Occipital lobe (tissue), 2 donors: ENCODE measurements around the gene LAMTOR1. TPM values are rescaled to one million over a fixed set of nuclear protein-coding genes. Genes with fewer than 3 reads are reported as not detected.

Experiments used
- DNase-seq: peaks from one replicate; lab custom pipeline; 2025; lab: John Stamatoyannopoulos, UW
- total RNA-seq: library from RNA; depleted of rRNA; stranded (reverse); fragments of >200 nt; gene quantifications from one replicate; pipeline ENCODE4 v1.2.3, GENCODE V29; 2014

Gene LAMTOR1
- total RNA-seq, 1 donor from 2014 or later, result 41.0 TPM

GRCh38 chr11:72119198-72119597 is 16.1 kb upstream of the LAMTOR1 start:
- no peak for DNase-seq

- no peak for DNase-seq
Measured at GRCh38 chr11:72116019-72116755, 13.1 kb upstream of the LAMTOR1 start.

- no peak for DNase-seq
Measured at GRCh38 chr11:72114570-72114969, 11.5 kb upstream of the LAMTOR1 start.

GRCh38 chr11:72112978-72113808 is 10.1 kb upstream of the LAMTOR1 start:
- no peak for DNase-seq

- peak; percentile 95 for DNase-seq
Measured at GRCh38 chr11:72112143-72112977, 9.3 kb upstream of the LAMTOR1 start, which contains the start of gene ANAPC15. Gene ANAPC15 (minus strand): TSS chr11:72112695. CDS start chr11:72111276, 1,419 bp downstream.

- no peak for DNase-seq
Measured at GRCh38 chr11:72111300-72112142, 8.4 kb upstream of the LAMTOR1 start.

GRCh38 chr11:72105888-72106287 is 2.8 kb upstream of the LAMTOR1 start, which contains the start of gene TOMT:
Gene TOMT (plus strand): TSS chr11:72105924. CDS start chr11:72105952, 28 bp downstream.
- no peak for DNase-seq

- DNase-seq, result no peak
Measured at GRCh38 chr11:72103754-72104167, 664 bp upstream of the LAMTOR1 start.

- no peak for DNase-seq
Measured at GRCh38 chr11:72102631-72102945, 509 bp downstream of the LAMTOR1 start.

GRCh38 chr11:72102162-72102561 is 935 bp downstream of the LAMTOR1 start:
- no peak for DNase-seq

GRCh38 chr11:72100462-72100861 is 2.6 kb downstream of the LAMTOR1 start:
- DNase-seq, result no peak

- no peak for DNase-seq
Measured at GRCh38 chr11:72100009-72100408, 3.1 kb downstream of the LAMTOR1 start.

- no peak for DNase-seq
Measured at GRCh38 chr11:72098741-72099140, 4.4 kb downstream of the LAMTOR1 start.

- peak; percentile 42 for DNase-seq
Measured at GRCh38 chr11:72091292-72091691, 11.8 kb downstream of the LAMTOR1 start.

GRCh38 chr11:72088076-72088808 is 14.9 kb downstream of the LAMTOR1 start:
- no peak for DNase-seq

GRCh38 chr11:72085621-72086351 is 17.3 kb downstream of the LAMTOR1 start:
- DNase-seq, result no peak

GRCh38 chr11:72084965-72085364 is 18.1 kb downstream of the LAMTOR1 start:
- no peak for DNase-seq

GRCh38 chr11:72084076-72084475 is 19.0 kb downstream of the LAMTOR1 start:
- DNase-seq, result no peak

GRCh38 chr11:72083414-72083813 is 19.7 kb downstream of the LAMTOR1 start:
- no peak for DNase-seq
